Activated T-cell treated with anti-CD3 and anti-CD28 coated beads, Interleukin-2, amount 50 U/mL, for 4 hours (primary cell): ENCODE results near the gene POLR1H. TPM values are rescaled to one million over a fixed set of nuclear protein-coding genes. Genes with fewer than 3 reads are reported as not detected.

Experiments
- ATAC-seq, 2 donors: fragments of 200-7000 bp; cut with Tn5 transposase; one replicate each; pipeline ENCODE4 v1.10.0; 2021
- DNase-seq: peaks from one replicate; pipeline ENCODE4 v3.0.0-alpha.2; 2020
- H3K27me3 Mint-ChIP-seq: one replicate; pipeline ENCODE4 v1.8.0; 2021; ENCODE audit warnings: low read depth, mixed read lengths
- H3K36me3 Mint-ChIP-seq: one replicate; pipeline ENCODE4 v1.8.0; 2022; ENCODE audit warnings: mixed read lengths; ENCODE audit not compliant: insufficient read depth
- H3K4me1 Mint-ChIP-seq: one replicate; pipeline ENCODE4 v1.8.0; 2021; ENCODE audit warnings: low read depth, mixed read lengths
- H3K4me3 Mint-ChIP-seq: one replicate; pipeline ENCODE4 v1.8.0; 2021; ENCODE audit warnings: mild to moderate bottlenecking, moderate library complexity, mixed read lengths
- H3K9me3 Mint-ChIP-seq: one replicate; pipeline ENCODE4 v1.8.0; 2021; ENCODE audit warnings: mixed read lengths
- total RNA-seq, 3 donors: library from RNA; stranded (reverse); gene quantifications; one replicate each; pipeline ENCODE4 v1.2.1, GENCODE V29; 2021

The POLR1H gene
- total RNA-seq, 3 donors from 2014 or later: 80.6 to 86.6 (median 84.8) TPM

DNA sequence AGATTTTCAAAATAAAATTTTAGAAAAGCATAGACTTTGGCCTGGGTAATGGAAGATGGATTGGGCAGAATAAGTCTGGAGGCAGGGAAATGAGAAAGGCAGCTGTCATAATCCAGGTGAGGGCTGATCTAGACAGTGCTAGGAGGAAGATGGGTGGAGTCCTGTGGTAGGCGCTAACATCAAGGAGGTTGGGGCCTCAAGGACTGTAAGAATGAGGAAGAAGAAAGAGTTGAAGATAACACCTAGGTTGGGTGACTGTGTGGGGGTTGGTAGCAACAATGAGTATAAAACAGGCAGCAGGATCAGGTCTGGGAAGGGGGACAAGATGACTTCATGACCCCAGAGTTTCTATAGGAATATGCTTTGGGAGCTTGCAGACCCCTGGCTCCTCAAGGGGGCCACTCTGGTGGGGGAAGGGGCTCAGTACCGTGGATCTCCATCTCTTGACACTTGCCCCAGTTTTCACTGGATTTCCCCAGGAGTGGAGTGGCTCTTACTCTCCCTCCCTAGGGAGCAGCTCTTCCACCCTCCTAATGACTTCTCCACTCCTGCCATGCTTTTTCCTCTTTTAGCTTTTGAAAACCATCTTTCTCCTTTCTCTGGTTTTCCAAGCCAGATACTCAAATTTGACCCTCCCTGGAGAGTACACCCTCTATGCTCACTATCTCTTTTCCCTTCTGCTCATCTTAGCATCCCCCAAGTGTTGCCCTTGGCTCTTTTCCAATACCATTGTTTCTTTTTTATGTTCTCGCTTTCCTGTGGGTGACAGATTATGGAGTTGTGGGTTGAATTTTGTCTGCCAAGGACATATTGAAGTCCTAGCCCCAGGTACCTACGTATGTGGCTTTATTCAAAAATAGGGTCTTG lies 37.1 kb downstream of the POLR1H start:
- peaks cover 43% of the 10 kb centered on the region for H3K4me1 Mint-ChIP-seq
- no peak for DNase-seq
- no peaks in the 10 kb centered on the region for H3K9me3 Mint-ChIP-seq
- no peak for ATAC-seq
- H3K36me3 Mint-ChIP-seq: no peaks in the 10 kb centered on the region
- no peak overlapping the region for H3K4me3 Mint-ChIP-seq
- peaks cover 51% of the 10 kb centered on the region for H3K27me3 Mint-ChIP-seq

- Mint-ChIP-seq H3K9me3 (no peaks in the 10 kb centered on the region), H3K36me3 (no peaks in the 10 kb centered on the region), H3K4me3 (peak overlapping the region; percentile 56), H3K4me1 (peaks cover 49% of the 10 kb centered on the region), H3K27me3 (peaks cover 45% of the 10 kb centered on the region)
- ATAC-seq (no peak), DNase-seq (no peak)
These were observed 39.1 kb downstream of the POLR1H start for GRCh38 chr6:30100154-30100553.

- H3K36me3 Mint-ChIP-seq: no peaks in the 10 kb centered on the region
- peak overlapping the region; percentile 72 for H3K4me3 Mint-ChIP-seq
- peaks cover 42% of the 10 kb centered on the region for H3K27me3 Mint-ChIP-seq
- no peak for DNase-seq
- peak in 1 of 2 donors; percentile 9 for ATAC-seq
- no peaks in the 10 kb centered on the region for H3K9me3 Mint-ChIP-seq
- peaks cover 49% of the 10 kb centered on the region for H3K4me1 Mint-ChIP-seq
These were observed 39.7 kb downstream of the POLR1H start for GRCh38 chr6:30100585-30101443.

DNA sequence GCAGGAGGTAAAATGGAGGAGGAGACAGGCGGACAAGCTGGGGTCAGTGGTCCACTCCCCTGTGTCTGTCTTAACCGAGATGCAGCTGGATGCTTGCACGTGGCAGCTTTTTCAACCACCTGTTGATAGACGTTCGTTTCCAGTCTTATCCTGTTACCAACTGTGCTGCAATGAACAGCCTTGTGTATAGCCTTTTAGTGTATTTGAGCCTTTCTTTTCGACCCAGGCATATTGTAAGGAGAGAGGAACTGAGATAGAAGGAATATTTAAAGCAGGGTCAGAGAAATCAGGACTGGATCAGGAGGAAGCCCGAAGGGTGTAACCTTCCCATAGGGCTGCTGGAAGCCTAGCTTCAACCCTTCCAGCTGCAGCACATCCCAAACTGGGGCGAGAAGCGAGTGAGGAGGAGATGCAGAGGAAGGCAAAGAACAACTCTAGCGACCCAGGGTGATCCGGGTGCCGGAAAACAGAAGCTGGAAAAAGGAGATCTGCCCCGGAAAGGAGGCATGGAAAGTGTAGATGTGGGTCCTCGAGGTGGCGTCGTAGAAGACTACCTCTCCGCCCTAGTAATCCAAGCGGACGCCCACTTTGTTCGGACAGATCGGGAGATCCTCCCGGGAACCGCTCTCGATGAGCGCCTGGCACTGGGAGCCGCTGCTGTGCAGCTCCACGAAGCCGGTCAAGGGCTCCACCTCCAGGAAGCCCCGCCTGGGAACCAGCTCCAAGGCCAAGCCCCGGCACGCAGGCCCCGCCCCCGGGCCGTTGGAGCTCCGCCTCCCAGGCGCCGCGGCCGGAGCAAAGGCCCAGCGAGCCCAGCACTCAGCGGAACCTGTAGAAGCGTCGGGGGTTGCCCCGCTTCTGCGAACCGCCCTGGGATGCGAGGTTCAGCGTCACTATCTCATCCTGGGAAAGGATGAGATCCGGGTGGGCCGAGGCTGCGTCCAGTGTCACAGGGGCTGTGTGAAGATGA lies 40.7 kb downstream of the POLR1H start:
- H3K4me1 Mint-ChIP-seq: peaks cover 49% of the 10 kb centered on the region
- H3K36me3 Mint-ChIP-seq: no peaks in the 10 kb centered on the region
- peak; percentile 46 for DNase-seq
- H3K27me3 Mint-ChIP-seq: peaks cover 43% of the 10 kb centered on the region
- ATAC-seq: peak; percentile 62 to 66
- H3K9me3 Mint-ChIP-seq: no peaks in the 10 kb centered on the region
- H3K4me3 Mint-ChIP-seq: peak overlapping the region; percentile 72

GRCh38 chr6:30102414-30102969 lies 41.4 kb downstream of the POLR1H start:
- Mint-ChIP-seq H3K4me1 (peaks cover 46% of the 10 kb centered on the region), H3K4me3 (peak overlapping the region; percentile 82), H3K27me3 (peaks cover 44% of the 10 kb centered on the region), H3K36me3 (no peaks in the 10 kb centered on the region), H3K9me3 (no peaks in the 10 kb centered on the region)
- ATAC-seq (peak; percentile 3 to 9), DNase-seq (no peak)

GRCh38 chr6:30102970-30103871 lies 42.2 kb downstream of the POLR1H start:
- Mint-ChIP-seq H3K4me1 (peaks cover 39% of the 10 kb centered on the region), H3K9me3 (no peaks in the 10 kb centered on the region), H3K4me3 (peak overlapping the region; percentile 82), H3K27me3 (peaks cover 45% of the 10 kb centered on the region), H3K36me3 (no peaks in the 10 kb centered on the region)
- ATAC-seq (peak; percentile 84), DNase-seq (peak; percentile 78)

DNA sequence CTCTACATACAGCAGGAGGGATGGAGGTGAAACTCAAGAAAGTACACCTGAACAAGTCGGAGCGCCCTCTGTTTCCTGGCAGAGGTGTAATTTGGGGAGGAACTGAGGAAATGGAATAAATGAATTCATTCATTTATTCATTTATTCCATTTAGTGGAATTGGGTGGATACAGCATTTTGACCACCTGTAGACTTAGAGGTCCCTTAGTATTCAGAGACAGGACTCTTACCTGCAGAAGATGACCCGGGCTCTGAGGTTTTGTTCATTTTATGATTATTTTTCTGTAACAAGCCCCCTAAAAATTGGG lies 42.8 kb downstream of the POLR1H start:
- H3K27me3 Mint-ChIP-seq: peaks cover 45% of the 10 kb centered on the region
- no peaks in the 10 kb centered on the region for H3K9me3 Mint-ChIP-seq
- no peaks in the 10 kb centered on the region for H3K36me3 Mint-ChIP-seq
- ATAC-seq (no peak), DNase-seq (no peak)
- H3K4me3 Mint-ChIP-seq: peak overlapping the region; percentile 82
- peaks cover 35% of the 10 kb centered on the region for H3K4me1 Mint-ChIP-seq

GRCh38 chr6:30104661-30105060 lies 43.6 kb downstream of the POLR1H start:
- Mint-ChIP-seq H3K4me1 (peaks cover 33% of the 10 kb centered on the region), H3K27me3 (peaks cover 41% of the 10 kb centered on the region), H3K4me3 (no peak overlapping the region), H3K36me3 (no peaks in the 10 kb centered on the region), H3K9me3 (no peaks in the 10 kb centered on the region)
- DNase-seq (no peak), ATAC-seq (no peak)

GRCh38 chr6:30111266-30111856 lies 50.3 kb downstream of the POLR1H start:
- Mint-ChIP-seq H3K36me3 (no peaks in the 10 kb centered on the region), H3K9me3 (no peaks in the 10 kb centered on the region), H3K4me3 (no peak overlapping the region), H3K27me3 (peaks cover 51% of the 10 kb centered on the region), H3K4me1 (peaks cover 5% of the 10 kb centered on the region)
- no peak for DNase-seq
- ATAC-seq: no peak

- no peak for ATAC-seq
- Mint-ChIP-seq H3K9me3 (no peaks in the 10 kb centered on the region), H3K27me3 (peaks cover 50% of the 10 kb centered on the region), H3K4me3 (no peak overlapping the region), H3K36me3 (no peaks in the 10 kb centered on the region), H3K4me1 (peaks cover 5% of the 10 kb centered on the region)
- DNase-seq: no peak
These were observed 51.4 kb downstream of the POLR1H start for GRCh38 chr6:30112402-30112994.

DNA sequence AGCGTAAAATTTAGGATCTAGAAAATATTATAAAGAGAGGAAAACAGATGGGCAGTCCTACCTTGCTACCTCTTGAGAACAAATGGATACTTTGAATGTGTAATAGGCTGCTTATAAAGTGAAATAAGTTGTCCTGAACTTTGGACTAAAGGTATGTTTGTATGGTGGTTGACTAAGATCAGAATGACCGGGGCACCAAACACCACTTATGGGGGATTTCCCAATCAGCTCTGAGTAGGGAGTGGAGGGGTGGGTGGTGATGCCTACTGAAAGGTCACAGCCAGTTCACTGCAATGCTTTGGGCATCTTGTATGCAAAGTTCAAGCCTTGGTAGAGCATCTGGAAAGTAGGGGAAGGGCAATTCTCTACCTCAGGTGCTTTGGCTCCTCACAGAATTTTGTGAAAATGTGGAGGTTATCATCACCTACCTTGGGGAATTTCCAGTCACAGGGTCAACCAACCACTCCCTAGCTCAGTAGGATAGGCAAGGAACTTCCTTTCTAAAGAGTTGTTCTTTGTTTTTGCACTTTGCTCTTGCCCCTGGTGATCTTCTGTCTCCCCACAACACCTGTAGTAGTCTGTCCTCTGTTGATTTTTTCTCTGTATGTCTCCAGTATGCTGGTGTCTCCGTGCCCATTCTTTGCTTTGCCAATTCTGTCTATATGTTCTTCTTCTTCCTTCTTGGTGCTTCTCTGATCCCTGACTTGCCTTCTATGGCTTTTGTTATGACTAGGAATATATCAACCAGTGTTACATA lies 52.1 kb downstream of the POLR1H start, which contains the start of gene TRIM31:
Gene TRIM31 (minus strand): TSS at position 88 of the 757 bp plus-strand sequence. CDS start 285 bp downstream, outside the sequence.
- H3K4me3 Mint-ChIP-seq: no peak within 1 kb of the TSS
- no peaks in the 10 kb centered on the region for H3K9me3 Mint-ChIP-seq
- no peaks in the 10 kb centered on the region for H3K36me3 Mint-ChIP-seq
- DNase-seq: no peak
- peaks cover 47% of the 10 kb centered on the region for H3K27me3 Mint-ChIP-seq
- peak in 1 of 2 donors; percentile 52 for ATAC-seq
- H3K4me1 Mint-ChIP-seq: peaks cover 5% of the 10 kb centered on the region

DNA sequence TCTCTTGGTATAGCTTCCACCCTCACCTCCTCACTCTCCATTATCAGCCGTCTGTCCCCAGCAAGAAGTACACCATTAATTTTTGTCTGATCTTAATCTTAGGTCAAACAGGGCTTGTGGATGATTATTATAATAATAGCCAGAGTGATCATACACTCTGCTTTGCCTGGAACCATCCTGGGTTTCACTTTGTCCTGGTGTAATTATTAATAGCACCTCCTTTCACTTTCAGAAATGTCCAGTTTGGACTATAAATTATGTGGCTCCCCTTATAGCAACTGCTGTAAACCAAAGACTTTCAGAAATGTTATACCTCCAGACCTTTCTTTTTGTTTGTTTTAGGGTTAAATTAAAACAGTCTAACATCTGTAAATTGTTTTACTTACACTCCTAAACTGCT lies 52.8 kb downstream of the POLR1H start:
- no peak overlapping the region for H3K4me3 Mint-ChIP-seq
- DNase-seq: no peak
- peaks cover 5% of the 10 kb centered on the region for H3K4me1 Mint-ChIP-seq

More for the DNA sequence above, 52.8 kb downstream of the POLR1H start:
- H3K36me3 Mint-ChIP-seq: no peaks in the 10 kb centered on the region
- no peak for ATAC-seq
- H3K9me3 Mint-ChIP-seq: no peaks in the 10 kb centered on the region
- peaks cover 42% of the 10 kb centered on the region for H3K27me3 Mint-ChIP-seq
